ENCODE data around the gene GOLGA8B.
"Not testable (repeated sequence)": the region's sequence is repeated elsewhere in the genome, so short reads cannot be mapped to it uniquely, and the experiment has no call there.

- TF ChIP-seq TARDBP (IDR thresholded peaks at IDR 0.05); HDGF (IDR thresholded peaks at IDR 0.05; ENCODE audit: borderline replicate concordance); FOXA1 (IDR thresholded peaks at IDR 0.05); L3MBTL2 (conservative IDR thresholded peaks at IDR 0.05); FOXK2 (IDR thresholded peaks at IDR 0.05); FOXM1 (IDR thresholded peaks at IDR 0.05; ENCODE audit: borderline replicate concordance); NFRKB (IDR thresholded peaks at IDR 0.05); ELF4 (IDR thresholded peaks at IDR 0.05); SP1 (IDR thresholded peaks at IDR 0.05): not testable (repeated sequence)
These were observed 5.7 kb downstream of the GOLGA8B start for GRCh38 chr15:34577658-34578282.
